ENCODE measurements around the gene ANO1. TPM values are rescaled to one million over a fixed set of nuclear protein-coding genes. Genes with fewer than 3 reads are reported as not detected.

Gene ANO1
- total RNA-seq, 4 donors from 2014 or later, result 25.3 to 107 (median 48.8) TPM

- H3K4me3 ChIP-seq, result no peak overlapping the region
- peaks cover 22 to 42% (median 25%) of the 10 kb centered on the region in 4 donors for H3K4me1 ChIP-seq
- no peak for TF ChIP-seq EP300 (IDR thresholded peaks at IDR 0.05)
- no peak for TF ChIP-seq POLR2AphosphoS5 (IDR thresholded peaks at IDR 0.05)
- no peak for TF ChIP-seq CTCF (IDR thresholded peaks at IDR 0.05)
- no peak for TF ChIP-seq POLR2A (IDR thresholded peaks at IDR 0.05; ENCODE audit: low read depth)
- H3K27me3 ChIP-seq, result peaks cover 0 to 4% (median 0%) of the 10 kb centered on the region in 4 donors
- 87% methylated on average over 11 of the region's 12 CpGs for WGBS
- H3K9me3 ChIP-seq, result no peaks in the 10 kb centered on the region
- peaks cover 15 to 51% (median 42%) of the 10 kb centered on the region in 4 donors for H3K36me3 ChIP-seq
- DNase-seq (ENCODE audit: extremely low spot score), result no peak
- H3K27ac ChIP-seq (replicated peaks in 1 of 4), result peak overlapping the region in 3 of 4 donors; percentile 85 to 94 (median 88)
- intact Hi-C loops (cut with DNase I), result loop anchor here (5.0 kb wide), 1 partner anchor 62 kb away; no protein-coding TSS in a partner anchor
Measured at GRCh38 chr11:70205049-70205725, 127.1 kb downstream of the ANO1 start.

GRCh38 chr11:70205766-70206165 lies 127.6 kb downstream of the ANO1 start:
- TF ChIP-seq POLR2AphosphoS5 (IDR thresholded peaks at IDR 0.05) (no peak), POLR2A (IDR thresholded peaks at IDR 0.05; ENCODE audit: low read depth) (no peak), CTCF (IDR thresholded peaks at IDR 0.05) (no peak), EP300 (IDR thresholded peaks at IDR 0.05) (no peak)
- 83% methylated on average over 2 of the region's 7 CpGs for WGBS

GRCh38 chr11:70206226-70206981 lies 128.3 kb downstream of the ANO1 start:
- H3K27me3 ChIP-seq, result peaks cover 0 to 4% (median 0%) of the 10 kb centered on the region in 4 donors
- no peaks in the 10 kb centered on the region for H3K9me3 ChIP-seq
- no peak overlapping the region for H3K4me3 ChIP-seq
- intact Hi-C loops (cut with DNase I), result loop anchor here (5.0 kb wide), 1 partner anchor 61 kb away; no protein-coding TSS in a partner anchor
- H3K36me3 ChIP-seq, result peaks cover 15 to 51% (median 42%) of the 10 kb centered on the region in 4 donors
- H3K4me1 ChIP-seq, result peaks cover 22 to 42% (median 25%) of the 10 kb centered on the region in 4 donors
- 94% methylated on average over 21 of the region's 22 CpGs for WGBS
- no peak overlapping the region for H3K27ac ChIP-seq (replicated peaks in 1 of 4)
- no peak for TF ChIP-seq EP300 (IDR thresholded peaks at IDR 0.05)
- TF ChIP-seq CTCF (IDR thresholded peaks at IDR 0.05), result no peak
- TF ChIP-seq POLR2AphosphoS5 (IDR thresholded peaks at IDR 0.05), result no peak
- no peak for TF ChIP-seq POLR2A (IDR thresholded peaks at IDR 0.05; ENCODE audit: low read depth)
- DNase-seq (ENCODE audit: extremely low spot score), result no peak

More at GRCh38 chr11:70205766-70206165, 127.6 kb downstream of the ANO1 start:
- Histone ChIP-seq H3K27me3 (peaks cover 0 to 4% (median 0%) of the 10 kb centered on the region in 4 donors), H3K4me1 (peaks cover 22 to 42% (median 25%) of the 10 kb centered on the region in 4 donors), H3K4me3 (no peak overlapping the region), H3K9me3 (no peaks in the 10 kb centered on the region), H3K36me3 (peaks cover 15 to 51% (median 42%) of the 10 kb centered on the region in 4 donors), H3K27ac (replicated peaks in 1 of 4) (no peak overlapping the region)
- intact Hi-C loops (cut with DNase I), result loop anchor here (5.0 kb wide), 1 partner anchor 62 kb away; no protein-coding TSS in a partner anchor
- no peak for DNase-seq (ENCODE audit: extremely low spot score)

GRCh38 chr11:70206982-70207376 lies 128.9 kb downstream of the ANO1 start:
- intact Hi-C loops (cut with DNase I), result loop anchor here (5.0 kb wide), 1 partner anchor 60 kb away; no protein-coding TSS in a partner anchor
- 77% methylated on average over 3 of the region's 6 CpGs for WGBS
- Histone ChIP-seq H3K9me3 (no peaks in the 10 kb centered on the region), H3K4me1 (peaks cover 22 to 42% (median 25%) of the 10 kb centered on the region in 4 donors), H3K27me3 (peaks cover 0 to 4% (median 0%) of the 10 kb centered on the region in 4 donors), H3K36me3 (peaks cover 15 to 51% (median 42%) of the 10 kb centered on the region in 4 donors), H3K4me3 (no peak overlapping the region), H3K27ac (replicated peaks in 1 of 4) (no peak overlapping the region)
- no peak for DNase-seq (ENCODE audit: extremely low spot score)
- no peak for TF ChIP-seq EP300 (IDR thresholded peaks at IDR 0.05)
- TF ChIP-seq POLR2AphosphoS5 (IDR thresholded peaks at IDR 0.05), result no peak
- no peak for TF ChIP-seq POLR2A (IDR thresholded peaks at IDR 0.05; ENCODE audit: low read depth)
- TF ChIP-seq CTCF (IDR thresholded peaks at IDR 0.05), result no peak

All from esophagus muscularis mucosa (tissue), 4 donors.